Measurements from ENCODE around the gene ARL15. TPM values are rescaled to one million over a fixed set of nuclear protein-coding genes. Genes with fewer than 3 reads are reported as not detected.
A peak's percentile ranks its signal among the peaks of the same experiment; 100 is the strongest.

The ARL15 gene
- polyA plus RNA-seq, 1 donor = 24.7 TPM

- peak; percentile 63 for DNase-seq (ENCODE audit: low read depth)
Observed at GRCh38 chr5:54159153-54159892, 151.1 kb downstream of the ARL15 start.

DNA sequence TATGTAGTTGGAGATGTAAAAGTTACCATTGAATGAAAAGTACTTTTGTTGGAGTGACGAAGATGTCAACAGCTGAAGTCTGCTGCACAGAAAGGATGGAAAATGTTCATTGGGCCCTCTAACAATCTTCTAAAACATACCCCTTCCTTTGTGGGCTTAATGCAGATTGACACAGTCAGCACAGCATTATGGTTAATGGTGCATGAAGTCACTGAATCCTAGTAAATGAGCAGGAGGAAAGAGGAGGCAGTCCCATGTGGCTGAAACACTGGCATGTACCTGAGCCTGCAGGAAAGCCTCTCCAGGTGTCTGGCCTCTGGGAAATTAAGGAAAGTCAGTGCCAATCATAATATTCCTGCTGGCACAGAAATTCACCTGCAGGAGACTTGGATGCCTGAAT, 153.8 kb downstream of the ARL15 start:
- no peak for DNase-seq (ENCODE audit: low read depth)

DNA sequence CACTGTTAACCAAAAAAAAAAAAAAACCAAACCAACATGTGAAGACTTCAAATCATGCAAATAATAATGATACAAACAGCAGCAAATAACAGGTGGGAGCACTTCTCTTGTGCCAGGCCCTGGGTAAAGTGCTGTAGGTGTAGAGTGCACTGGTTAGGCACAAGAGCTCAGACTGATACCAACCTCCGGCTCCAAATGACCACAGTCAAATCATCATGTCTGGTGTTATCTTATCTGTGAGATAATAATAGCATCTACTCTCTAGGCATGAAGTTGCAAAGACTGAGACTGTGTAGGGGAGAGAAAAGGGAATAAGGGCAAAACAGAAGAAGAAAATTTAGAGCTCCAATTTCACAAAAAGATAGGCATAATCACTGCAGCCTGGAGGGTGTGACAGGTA, 159.5 kb downstream of the ARL15 start:
- no peak for DNase-seq (ENCODE audit: low read depth)

- no peak for DNase-seq (ENCODE audit: low read depth)
Observed at GRCh38 chr5:54148858-54149257, 161.5 kb downstream of the ARL15 start.

GRCh38 chr5:54148067-54148845, 162.1 kb downstream of the ARL15 start:
- DNase-seq (ENCODE audit: low read depth) = peak; percentile 60

GRCh38 chr5:54146916-54147315, 163.5 kb downstream of the ARL15 start:
- DNase-seq (ENCODE audit: low read depth) = peak; percentile 41

DNA sequence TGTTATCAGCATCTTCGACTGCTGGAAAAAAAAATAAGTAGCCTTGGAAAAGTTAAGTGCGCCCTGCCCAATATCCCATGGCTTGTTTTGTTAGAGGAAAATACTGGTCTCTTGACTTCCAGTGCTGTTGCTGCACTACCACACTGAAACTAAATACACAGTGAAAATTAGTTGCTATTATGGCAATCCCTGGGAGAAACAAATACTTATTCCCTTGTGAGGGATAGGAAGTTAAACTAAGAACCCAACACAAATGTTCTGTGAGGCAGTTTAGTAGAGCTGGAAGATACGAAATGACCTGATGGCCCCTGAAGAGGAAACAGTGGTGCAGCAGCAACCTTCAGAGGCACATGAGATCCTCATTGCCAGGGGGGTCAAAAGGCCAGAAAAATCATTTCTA, 164.0 kb downstream of the ARL15 start:
- no peak for DNase-seq (ENCODE audit: low read depth)

DNA sequence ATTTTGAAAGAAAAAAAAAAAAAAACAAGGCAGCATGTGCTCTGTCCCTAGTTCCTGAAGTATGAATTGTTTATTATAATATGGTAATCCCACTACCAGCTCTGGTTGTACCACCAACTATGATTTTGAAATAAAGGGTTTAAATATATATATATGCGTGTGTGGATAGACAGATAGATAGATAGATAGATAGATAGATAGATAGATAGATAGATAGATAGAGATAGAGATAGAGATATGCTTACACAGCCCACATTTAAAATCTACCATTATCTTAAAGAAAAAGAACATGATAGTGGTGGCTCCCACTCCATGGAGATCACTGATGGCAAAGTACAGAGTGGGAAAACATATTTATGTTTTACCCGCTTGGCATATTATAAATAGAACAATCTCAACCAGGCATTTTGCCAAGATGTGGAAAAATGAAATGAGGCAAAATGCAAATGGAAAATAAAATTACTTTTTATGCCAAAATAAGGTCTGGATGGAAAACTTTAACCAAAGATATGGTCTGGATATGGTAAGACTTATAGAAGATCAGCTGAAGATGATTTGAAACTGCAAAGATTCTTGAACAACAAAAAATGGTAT, 170.0 kb downstream of the ARL15 start:
- no peak for DNase-seq (ENCODE audit: low read depth)

DNA sequence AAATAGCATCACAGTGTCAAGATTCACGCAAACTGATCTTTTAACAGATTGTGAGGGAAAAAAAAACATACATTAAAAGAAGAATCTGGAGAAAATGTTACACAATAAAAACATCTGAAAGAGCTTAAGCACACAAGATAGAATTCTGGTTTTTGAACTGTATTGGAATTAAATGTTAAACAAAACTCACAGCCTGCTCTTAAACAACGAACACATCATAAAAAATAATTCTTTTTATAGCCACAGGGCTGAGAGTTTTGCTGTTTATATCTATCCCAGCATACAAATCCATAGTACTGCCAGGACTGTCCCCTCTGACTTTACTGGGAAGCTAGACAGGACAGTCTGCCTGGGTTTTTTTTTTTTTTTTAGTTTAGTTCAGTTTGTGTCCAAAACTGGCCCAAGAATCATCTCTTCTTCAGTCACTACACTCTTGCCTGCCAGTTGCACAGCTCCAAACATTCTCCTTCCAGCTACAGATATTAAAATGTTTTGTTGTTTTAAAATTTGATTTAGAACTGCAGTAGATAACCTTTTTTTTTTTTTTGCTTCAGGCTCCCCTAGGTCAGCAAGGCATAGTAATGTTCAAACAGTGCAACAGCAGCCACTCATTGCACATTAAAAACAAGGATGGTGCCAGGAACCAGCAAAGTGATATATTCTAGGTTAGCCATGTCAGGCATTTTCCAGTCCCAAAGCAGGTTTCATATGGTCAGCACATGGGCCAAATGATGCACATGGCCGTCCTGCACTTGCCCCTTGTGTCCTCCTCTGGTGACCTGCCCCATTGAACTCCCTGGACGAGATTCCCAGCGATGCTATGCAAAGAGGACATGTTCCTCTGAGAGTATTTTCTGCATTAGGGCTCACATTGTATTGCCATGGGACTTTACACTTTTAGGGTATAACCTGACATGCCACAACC, 173.6 kb downstream of the ARL15 start:
- DNase-seq (ENCODE audit: low read depth) = peak; percentile 84

DNA sequence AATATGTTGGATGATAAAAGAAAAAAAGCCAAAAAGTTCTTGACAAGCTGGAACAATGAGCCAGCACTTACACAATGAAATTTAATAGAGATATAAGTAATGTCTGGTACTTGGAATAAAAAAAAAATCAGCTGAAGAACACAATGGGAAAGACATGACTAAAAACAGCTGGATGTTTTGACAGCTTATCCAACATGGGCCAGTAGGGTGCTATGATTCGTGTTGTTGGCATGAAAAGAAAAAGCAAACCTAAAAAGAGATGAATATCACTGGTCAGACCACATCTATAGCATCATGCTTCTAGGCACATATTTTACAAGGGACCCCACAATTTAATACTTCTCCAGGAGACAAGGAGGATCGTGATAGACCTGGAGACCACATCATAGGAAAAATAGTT, 175.3 kb downstream of the ARL15 start:
- no peak for DNase-seq (ENCODE audit: low read depth)

DNA sequence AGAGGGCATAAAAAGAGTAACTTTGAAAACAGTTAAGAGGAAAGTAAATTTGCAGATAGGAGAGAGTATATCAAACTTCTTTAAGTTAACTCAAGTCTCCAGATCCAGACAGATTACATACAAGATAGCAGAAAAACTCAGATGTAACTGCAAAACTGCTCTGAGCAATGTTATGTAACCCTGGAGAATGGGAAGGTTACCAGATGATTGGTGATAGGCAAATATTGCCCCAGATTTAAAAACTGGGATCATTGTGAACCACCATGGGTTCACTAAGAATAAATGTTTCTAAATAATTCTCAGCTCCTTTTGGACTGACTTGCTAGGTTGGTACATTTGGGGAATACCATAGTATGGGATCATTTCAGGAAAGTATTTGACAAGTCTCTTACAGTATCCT, 176.5 kb downstream of the ARL15 start:
- no peak for DNase-seq (ENCODE audit: low read depth)

DNA sequence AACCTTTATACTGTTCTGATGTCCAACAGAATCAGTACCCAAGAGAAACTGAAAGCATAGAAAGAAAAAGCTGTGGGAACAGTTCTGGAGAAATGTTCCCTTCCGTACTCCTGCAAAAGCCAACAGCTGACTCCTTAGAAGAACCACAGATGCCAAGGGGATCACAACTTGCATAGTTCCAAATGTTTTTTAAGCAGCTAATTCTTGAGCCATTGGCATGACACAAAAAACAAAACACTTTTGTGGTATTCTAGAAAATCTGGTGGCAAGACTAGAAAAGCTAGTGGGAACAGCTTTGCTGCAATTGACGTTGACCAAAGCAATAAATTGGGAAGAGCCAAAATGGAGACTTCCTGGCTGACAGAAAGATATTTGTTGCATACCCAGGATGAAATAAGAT, 189.9 kb downstream of the ARL15 start:
- DNase-seq (ENCODE audit: low read depth) = no peak

GRCh38 chr5:54117957-54118356, 192.4 kb downstream of the ARL15 start:
- no peak for DNase-seq (ENCODE audit: low read depth)

DNA sequence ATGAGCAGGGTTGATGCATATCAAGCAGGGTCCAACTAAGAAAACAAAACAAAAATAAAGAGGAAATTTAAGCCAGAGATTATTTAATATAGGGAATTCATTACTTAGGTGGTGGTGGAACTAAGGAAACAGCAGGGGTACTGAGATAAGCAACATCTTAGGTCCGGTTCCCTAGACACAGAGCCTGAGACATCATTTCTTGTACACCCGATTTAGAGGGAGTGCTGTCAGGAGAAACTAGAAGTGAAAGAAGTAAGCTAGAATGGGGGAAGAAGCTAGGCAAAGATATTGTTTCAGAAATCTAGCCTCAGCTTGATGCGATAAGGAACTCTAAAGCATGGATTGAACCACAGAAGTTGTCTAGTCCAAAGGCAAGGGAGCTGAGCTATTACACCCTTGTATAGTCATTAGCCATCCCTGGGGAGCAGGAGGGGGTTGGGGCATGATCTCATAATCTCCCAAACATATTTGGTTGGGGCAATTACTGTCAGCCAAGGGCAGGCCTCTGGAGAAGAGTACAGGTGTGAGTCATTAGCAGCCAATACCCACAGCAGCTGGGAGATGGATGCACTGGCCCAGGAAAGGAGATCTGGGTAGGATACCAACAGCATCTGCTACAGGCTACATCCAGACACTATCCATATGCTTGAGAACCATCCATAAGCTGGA, 194.5 kb downstream of the ARL15 start:
- no peak for DNase-seq (ENCODE audit: low read depth)

GRCh38 chr5:54113060-54113459, 197.3 kb downstream of the ARL15 start:
- DNase-seq (ENCODE audit: low read depth) = no peak

DNA sequence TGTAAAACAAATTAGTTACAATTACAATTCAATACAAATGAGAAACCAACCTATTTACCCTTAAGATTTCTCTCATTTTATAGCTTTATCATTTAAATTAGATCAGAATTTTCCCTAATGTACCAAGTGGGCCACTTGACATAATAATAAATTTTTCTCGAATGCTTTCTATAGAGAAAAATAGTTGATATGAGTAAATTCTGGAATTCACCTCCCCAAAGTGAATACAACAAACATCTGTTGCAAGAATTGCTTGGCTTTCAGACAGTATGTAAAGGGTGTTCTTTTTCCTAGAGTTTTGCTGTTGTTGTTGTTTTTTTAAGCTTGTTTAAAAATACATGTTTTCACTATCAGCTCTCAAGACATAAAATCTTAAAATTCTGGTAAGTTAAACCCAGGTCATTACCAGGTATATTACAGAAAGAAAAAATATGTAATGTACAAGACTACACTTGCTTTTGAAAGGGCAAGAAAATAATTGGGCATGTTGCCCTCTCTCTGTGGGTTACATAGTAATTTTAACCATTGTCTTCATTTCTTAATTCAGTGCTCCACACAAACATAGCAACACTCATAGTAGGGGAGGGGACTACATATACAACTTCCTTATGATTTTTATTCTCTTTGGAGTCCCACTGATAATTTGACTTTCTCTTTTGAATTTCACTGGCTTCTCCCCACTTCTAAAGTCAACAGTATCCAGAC, 200.6 kb downstream of the ARL15 start:
- DNase-seq (ENCODE audit: low read depth) = no peak

DNA sequence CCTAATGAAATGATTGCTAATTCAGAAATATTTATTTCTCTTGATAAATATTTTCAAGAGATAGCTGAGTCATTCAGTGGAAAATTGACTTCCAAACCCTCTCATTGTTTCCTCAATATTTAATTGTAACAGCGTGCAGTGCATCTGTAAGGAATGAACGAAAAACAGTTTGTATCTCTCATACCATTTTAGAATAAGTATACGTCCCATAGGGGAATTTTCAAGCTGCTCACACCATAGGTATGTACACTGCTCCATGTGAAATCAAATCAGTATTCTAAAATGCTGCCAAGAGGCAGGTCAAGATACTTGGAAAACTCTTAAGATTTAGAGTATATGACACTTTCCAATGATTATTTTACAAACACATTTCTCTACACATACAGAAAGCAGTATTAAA, 202.2 kb downstream of the ARL15 start:
- no peak for DNase-seq (ENCODE audit: low read depth)

DNA sequence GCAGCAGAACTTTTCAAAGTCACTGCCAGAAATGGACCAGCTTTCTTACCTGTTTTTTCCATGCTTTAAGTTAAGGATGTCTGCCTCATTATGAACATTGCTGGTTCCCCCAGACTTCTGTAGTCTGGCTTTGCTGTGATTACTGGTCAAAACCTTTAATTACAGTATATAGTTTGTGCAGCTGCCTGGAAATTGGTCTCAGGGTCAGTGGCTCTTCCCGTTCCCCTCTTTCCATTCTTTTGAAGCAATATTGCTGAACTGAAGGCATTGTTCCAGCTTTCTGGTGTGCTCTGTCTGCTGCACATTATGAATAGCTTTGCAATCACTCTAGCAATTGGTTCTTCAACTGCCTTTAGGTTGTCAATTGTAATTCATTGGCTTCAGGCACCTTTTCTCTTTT, 206.5 kb downstream of the ARL15 start:
- DNase-seq (ENCODE audit: low read depth) = no peak

GRCh38 chr5:54098267-54098666, 212.1 kb downstream of the ARL15 start:
- DNase-seq (ENCODE audit: low read depth) = no peak

DNA sequence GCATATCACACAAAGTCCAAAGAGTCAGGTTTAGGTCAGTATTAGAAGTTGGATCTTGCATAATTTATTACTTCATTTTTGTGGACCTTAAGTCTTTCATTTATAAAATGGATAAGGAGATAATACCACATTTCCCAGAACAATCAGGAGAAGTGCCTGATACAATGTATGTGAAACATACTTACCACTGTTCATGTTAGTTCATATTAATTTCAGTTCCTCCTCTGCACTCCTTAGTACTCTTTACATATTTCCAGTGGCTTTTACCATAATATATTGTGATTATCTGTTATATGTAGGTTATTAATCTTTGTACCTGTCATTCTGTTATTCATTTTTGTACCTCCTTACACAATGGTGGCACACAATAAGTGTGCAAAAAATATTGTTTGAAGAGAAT, 214.4 kb downstream of the ARL15 start:
- no peak for DNase-seq (ENCODE audit: low read depth)

DNA sequence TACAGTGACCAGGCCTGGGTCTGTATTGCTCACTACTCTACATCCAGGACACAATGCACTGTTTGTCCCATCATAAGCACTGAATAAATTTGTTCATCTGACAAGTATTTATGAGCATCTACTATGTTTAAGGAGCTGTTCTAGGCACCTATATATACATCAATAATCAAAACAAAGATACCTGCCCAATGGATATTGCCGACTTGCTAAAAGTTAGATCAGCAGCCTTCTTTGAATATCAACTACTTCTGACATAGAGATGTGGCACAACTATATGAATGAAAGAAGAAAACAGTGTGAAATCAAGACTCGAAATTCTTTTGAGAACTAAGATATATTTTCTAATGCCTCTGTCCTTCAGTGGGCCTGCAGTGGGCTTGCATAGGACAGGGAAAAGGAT, 215.7 kb downstream of the ARL15 start:
- no peak for DNase-seq (ENCODE audit: low read depth)
